IMR-90 (cell line): Measurements from ENCODE around the gene KRTAP5-6. TPM values are rescaled to one million over a fixed set of nuclear protein-coding genes. Genes with fewer than 3 reads are reported as not detected.

Experiments
- ATAC-seq: fragments of 200-7000 bp; cut with Tn5 transposase; 2 replicates; pipeline ENCODE4 v1.9.1; 2020; ENCODE audit warnings: low read depth, mild to moderate bottlenecking, moderate library complexity
- BruUV-seq: library from RNA; stranded (reverse); fragments of 400-500 nt; replicated peaks from 2 replicates; lab custom pipeline; 2021; lab: Mats Ljungman, UMichigan
- CTCF ChIA-PET: fragments of 300-600 bp; formaldehyde crosslinking; extraction: SDS; loops from one replicate; lab custom pipeline; 2021; ENCODE audit warnings: antibody characterized with exemption; lab: Yijun Ruan, JAX
- POLR2A ChIA-PET: fragments of 300-600 bp; sonication (Branson Sonifier 250); formaldehyde crosslinking; loops from one replicate; lab custom pipeline; 2022; ENCODE audit warnings: antibody characterized with exemption; ENCODE audit not compliant: unreplicated experiment; lab: Charles Lee
- DNase-seq: peaks from one replicate; pipeline ENCODE4 v3.0.0; 2013
- H2AFZ ChIP-seq: replicated peaks from 2 replicates; pipeline ENCODE3; 2013; ENCODE audit warnings: low read length, mild to moderate bottlenecking; ENCODE audit not compliant: poor library complexity
- H2AK5ac ChIP-seq: 2 replicates; pipeline ENCODE4 v1.6.1; 2013; ENCODE audit warnings: low read depth, low read length, inconsistent platforms
- H2AK9ac ChIP-seq: replicated peaks from 2 replicates; pipeline ENCODE3; 2013; ENCODE audit warnings: mild to moderate bottlenecking, low read depth, low read length, moderate library complexity; ENCODE audit not compliant: poor library complexity
- H2BK120ac ChIP-seq: 2 replicates; pipeline ENCODE4 v1.6.1; 2013; ENCODE audit warnings: low read depth, low read length, inconsistent platforms
- H2BK15ac ChIP-seq: 3 replicates; pipeline ENCODE4 v1.6.1; 2013; ENCODE audit warnings: low read depth, low read length, inconsistent platforms
- H2BK20ac ChIP-seq: 2 replicates; pipeline ENCODE4 v1.6.1; 2013; ENCODE audit warnings: low read depth, mild to moderate bottlenecking, inconsistent platforms, low read length, moderate library complexity
- H2BK5ac ChIP-seq: 2 replicates; pipeline ENCODE4 v1.6.1; 2013; ENCODE audit warnings: mild to moderate bottlenecking, low read depth, low read length, inconsistent platforms; ENCODE audit not compliant: poor library complexity, severe bottlenecking
- H3K14ac ChIP-seq: replicated peaks from 2 replicates; pipeline ENCODE4 v1.6.1; 2013; ENCODE audit warnings: low read depth, low read length, inconsistent platforms
- H3K18ac ChIP-seq: 2 replicates; pipeline ENCODE4 v1.6.1; 2013; ENCODE audit warnings: low read depth, low read length, control low read depth
- H3K23ac ChIP-seq: 2 replicates; pipeline ENCODE4 v1.6.1; 2013; ENCODE audit warnings: low read depth, low read length, inconsistent platforms
- H3K27ac ChIP-seq: 2 replicates; pipeline ENCODE4 v1.5.1; 2013; ENCODE audit warnings: mild to moderate bottlenecking, control low read depth, low read length; ENCODE audit not compliant: insufficient read depth
- H3K27me3 ChIP-seq: 2 replicates; pipeline ENCODE4 v1.6.1; 2013; ENCODE audit warnings: low read length; ENCODE audit not compliant: control insufficient read depth, insufficient read depth
- H3K36me3 ChIP-seq: 2 replicates; pipeline ENCODE4 v1.6.1; 2013; ENCODE audit warnings: low read length, mixed read lengths; ENCODE audit not compliant: control insufficient read depth, insufficient read depth
- H3K4ac ChIP-seq: 2 replicates; pipeline ENCODE4 v1.6.1; 2013; ENCODE audit warnings: low read depth, low read length, inconsistent platforms
- H3K4me1 ChIP-seq: 2 replicates; pipeline ENCODE4 v1.6.1; 2013; ENCODE audit warnings: low read length, mixed read lengths; ENCODE audit not compliant: control insufficient read depth, insufficient read depth
- H3K4me2 ChIP-seq: 2 replicates; pipeline ENCODE4 v1.6.1; 2013; ENCODE audit warnings: low read depth, mild to moderate bottlenecking, control low read depth, low read length, moderate library complexity
- H3K4me3 ChIP-seq: 2 replicates; pipeline ENCODE4 v1.5.1; 2013; ENCODE audit warnings: low read depth, mild to moderate bottlenecking, control low read depth, low read length, moderate library complexity; ENCODE audit not compliant: insufficient read depth
- H3K56ac ChIP-seq: 2 replicates; pipeline ENCODE4 v1.6.1; 2013; ENCODE audit warnings: low read length, inconsistent platforms; ENCODE audit not compliant: insufficient read depth; ENCODE audit errors: extremely low read depth
- H3K79me1 ChIP-seq, 2 experiments: 2 replicates each; pipeline ENCODE4 v1.6.1; 2013; ENCODE audit warnings: low read length in 2 of 2, inconsistent platforms in 1 of 2, low read depth in 1 of 2
- H3K9ac ChIP-seq: 2 replicates; pipeline ENCODE4 v1.6.1; 2013; ENCODE audit warnings: low read depth, low read length, control low read depth
- H3K9me1 ChIP-seq: 2 replicates; pipeline ENCODE4 v1.6.1; 2013; ENCODE audit warnings: low read length, inconsistent platforms; ENCODE audit not compliant: insufficient read depth
- H3K9me3 ChIP-seq: 2 replicates; pipeline ENCODE4 v1.6.1; 2013; ENCODE audit warnings: low read length; ENCODE audit not compliant: control insufficient read depth, insufficient read depth
- H4K20me1 ChIP-seq: 2 replicates; pipeline ENCODE4 v1.6.1; 2013; ENCODE audit warnings: low read length, inconsistent platforms; ENCODE audit not compliant: insufficient read depth
- H4K5ac ChIP-seq: 2 replicates; pipeline ENCODE4 v1.6.1; 2013; ENCODE audit warnings: mild to moderate bottlenecking, low read depth, low read length, control low read depth
- H4K8ac ChIP-seq, 2 experiments: 2 replicates each; pipeline ENCODE4 v1.6.1; 2013; ENCODE audit warnings: low read depth in 2 of 2, low read length in 2 of 2, control low read depth in 1 of 2, inconsistent platforms in 1 of 2
- H4K91ac ChIP-seq: 2 replicates; pipeline ENCODE4 v1.6.1; 2013; ENCODE audit warnings: low read depth, low read length, inconsistent platforms; ENCODE audit not compliant: insufficient read depth
- MAFK ChIP-seq: IDR thresholded peaks from 2 replicates; pipeline ENCODE4 v1.6.1; 2012; ENCODE audit warnings: low read depth, low read length, improper control_type of control experiment
- NFE2L2 ChIP-seq: fragments of 150-350 bp; IDR thresholded peaks from 2 replicates; pipeline ENCODE4 v1.6.1; 2016; ENCODE audit warnings: low read depth, mild to moderate bottlenecking, low read length
- WGBS, 2 experiments: methylation state at CpG; one replicate each; pipeline versions ENCODE4 v1.1.5 to v1.1.7; 2013; ENCODE audit warnings: missing lambda C conversion rate in 2 of 2; ENCODE audit not compliant: insufficient read length in 1 of 2; ENCODE audit errors: extremely low coverage in 2 of 2; 5-methylcytosine and 5-hydroxymethylcytosine counted together
- dilution Hi-C: fragments of 300-500 bp; cut with HindIII; formaldehyde crosslinking; loops from one replicate; pipeline ENCODE4 v1.14.3; 2018; ENCODE audit warnings: low sequenced_read_pairs; ENCODE audit not compliant: unreplicated experiment
- in situ Hi-C: fragments of 300-500 bp; cut with MboI; formaldehyde crosslinking; loops from 3 replicates; pipeline ENCODE4 v1.14.3; 2019; ENCODE audit warnings: low sequenced_read_pairs, inconsistent platforms, mixed read lengths
- intact Hi-C: fragments of 100-400 bp; cut with micrococcal nuclease; formaldehyde crosslinking; loops from 2 replicates; pipeline ENCODE4 v1.10.0; 2022
- polyA plus RNA-seq, 3 experiments: library from polyadenylated mRNA; depleted of rRNA; stranded (reverse); fragments of >200 nt; gene quantifications; 2 replicates each; pipeline ENCODE4 v1.2.3, GENCODE V29; 2012; ENCODE audit warnings: low replicate concordance in 1 of 3
- total RNA-seq: library from RNA; depleted of rRNA; stranded (reverse); fragments of >200 nt; gene quantifications from 2 replicates; pipeline ENCODE4 v1.2.3, GENCODE V29; 2012

The KRTAP5-6 gene
- total and polyA plus RNA-seq, 2 of the 4 experiments (the other 2 are of a cell fraction): not detected

- Histone ChIP-seq H3K14ac (no peak overlapping the region), H3K27me3 (peaks cover 57% of the 10 kb centered on the region), H2BK15ac (no peak overlapping the region), H4K8ac (no peak overlapping the region), H2BK120ac (no peak overlapping the region), H3K27ac (no peak overlapping the region), H3K36me3 (no peaks in the 10 kb centered on the region), H4K5ac (no peak overlapping the region), H3K9me3 (no peaks in the 10 kb centered on the region), H2BK20ac (no peak overlapping the region), H3K23ac (no peak overlapping the region), H3K4me1 (no peaks in the 10 kb centered on the region), H4K20me1 (no peaks in the 10 kb centered on the region), H3K56ac (no peak overlapping the region), H3K9ac (no peak overlapping the region), H2AFZ (no peak overlapping the region), H3K9me1 (peaks cover 5% of the 10 kb centered on the region; the same call in 1 of the 2 replicates), H4K91ac (no peak overlapping the region), H3K4me3 (no peak overlapping the region), H2AK5ac (no peak overlapping the region), H2BK5ac (no peak overlapping the region), H3K4ac (no peak overlapping the region), H3K79me1 (no peaks in the 10 kb centered on the region), H3K4me2 (no peak overlapping the region), H3K18ac (no peak overlapping the region), H2AK9ac (no peak overlapping the region)
- intact Hi-C loops: no loop called here
- WGBS, 2 experiments: 79% methylated on average over 7 of the region's 9 CpGs; no CpG with 5 or more reads in 1 of the 2 experiments
- CTCF ChIA-PET: no interaction called here
- in situ Hi-C loops: no loop called here
- TF ChIP-seq NFE2L2: 0 out of 2 replicates have a peak, but pooled peaks have one; percentile 21
- TF ChIP-seq MAFK: no peak
- DNase-seq: no peak
- dilution Hi-C loops: no loop called here
- POLR2A ChIA-PET: no interaction called here
- BruUV-seq: no TSS peak
- no peak for ATAC-seq
Measured at GRCh38 chr11:1729692-1730011, 32.7 kb downstream of the KRTAP5-6 start.
